ENCODE measurements around the gene MROH9.

GRCh38 chr1:171103862-171104261 is 168.5 kb downstream of the MROH9 start:
- TF ChIP-seq EP300 (conservative IDR thresholded peaks at IDR 0.05; ENCODE audit: poor library complexity, severe bottlenecking) (no peak), CTCF (IDR thresholded peaks at IDR 0.05; ENCODE audit: poor library complexity, severe bottlenecking) (no peak), EZH2 (IDR thresholded peaks at IDR 0.05; ENCODE audit: borderline replicate concordance, insufficient read depth, low read length, poor library complexity, severe bottlenecking) (no peak), SMC3 (conservative IDR thresholded peaks at IDR 0.05; ENCODE audit: poor library complexity) (no peak), RAD21 (conservative IDR thresholded peaks at IDR 0.05) (no peak), POLR2AphosphoS5 (IDR thresholded peaks at IDR 0.05) (no peak), TAF1 (IDR thresholded peaks at IDR 0.05; ENCODE audit: low read depth) (no peak), MXI1 (conservative IDR thresholded peaks at IDR 0.05; ENCODE audit: poor library complexity, severe bottlenecking) (no peak)

Measured in neural cell (in vitro differentiated cells).